ENCODE measurements around the gene TMEM161A.

Gene TMEM161A

GRCh38 chr19:19171821-19172532, 33.7 kb upstream of the TMEM161A start:
- H3K4me3 ChIP-seq (replicated peaks; ENCODE audit: low read depth, low read length) = no peak overlapping the region
- peak; percentile 56 for DNase-seq (ENCODE audit: low read depth)
- no peak for TF ChIP-seq CTCF (IDR thresholded peaks at IDR 0.05; ENCODE audit: low read length, missing control alignments)

GRCh38 chr19:19170873-19171672, 32.8 kb upstream of the TMEM161A start:
- no peak overlapping the region for H3K4me3 ChIP-seq (replicated peaks; ENCODE audit: low read depth, low read length)
- no peak for TF ChIP-seq CTCF (IDR thresholded peaks at IDR 0.05; ENCODE audit: low read length, missing control alignments)
- DNase-seq (ENCODE audit: low read depth) = no peak

GRCh38 chr19:19170053-19170872, 32.0 kb upstream of the TMEM161A start, which contains the start of gene MEF2B:
TSS of gene MEF2B (minus strand) at chr19:19170263. CDS start at chr19:19150735, 19,528 bp downstream.
- H3K4me3 ChIP-seq (replicated peaks; ENCODE audit: low read depth, low read length) = no peak within 1 kb of the TSS
- no peak for TF ChIP-seq CTCF (IDR thresholded peaks at IDR 0.05; ENCODE audit: low read length, missing control alignments)
- DNase-seq (ENCODE audit: low read depth) = peak; percentile 44

GRCh38 chr19:19169236-19170052, 31.2 kb upstream of the TMEM161A start:
- TF ChIP-seq CTCF (IDR thresholded peaks at IDR 0.05; ENCODE audit: low read length, missing control alignments) = no peak
- no peak for DNase-seq (ENCODE audit: low read depth)
- no peak overlapping the region for H3K4me3 ChIP-seq (replicated peaks; ENCODE audit: low read depth, low read length)

- no peak for DNase-seq (ENCODE audit: low read depth)
- TF ChIP-seq CTCF (IDR thresholded peaks at IDR 0.05; ENCODE audit: low read length, missing control alignments) = no peak
- H3K4me3 ChIP-seq (replicated peaks; ENCODE audit: low read depth, low read length) = no peak overlapping the region
Observed at GRCh38 chr19:19167612-19168011, 29.3 kb upstream of the TMEM161A start.

- no peak for DNase-seq (ENCODE audit: low read depth)
- no peak overlapping the region for H3K4me3 ChIP-seq (replicated peaks; ENCODE audit: low read depth, low read length)
- TF ChIP-seq CTCF (IDR thresholded peaks at IDR 0.05; ENCODE audit: low read length, missing control alignments) = no peak
Observed at GRCh38 chr19:19165396-19165795, 27.1 kb upstream of the TMEM161A start.

Measured in fibroblast of pulmonary artery (primary cell).